ENCODE results near the gene ATP5MC2. TPM values are rescaled to one million over a fixed set of nuclear protein-coding genes. Genes with fewer than 3 reads are reported as not detected.

Gene ATP5MC2
- total RNA-seq, 4 donors from 2014 or later: 181 to 334 (median 259) TPM

DNA sequence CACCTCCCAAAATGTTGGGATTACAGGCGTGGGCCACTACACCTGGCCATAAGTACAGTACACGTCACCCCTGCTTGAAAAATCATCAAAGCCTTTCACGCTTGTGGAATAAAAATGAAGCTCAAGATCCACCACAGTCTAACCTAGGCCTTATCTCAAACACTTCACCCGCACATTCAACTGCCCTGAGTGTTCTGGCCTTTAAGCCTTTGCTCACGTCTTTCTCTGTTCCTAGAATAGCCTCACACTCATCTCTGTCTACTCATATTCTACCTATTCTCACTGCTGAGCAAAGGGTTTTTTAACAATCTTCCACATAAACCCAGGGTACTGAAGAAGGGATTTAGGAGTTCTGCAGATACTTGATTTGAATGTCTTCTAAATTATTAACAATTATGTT lies 41.4 kb upstream of the ATP5MC2 start:
- no peaks in the 10 kb centered on the region for H3K4me1 ChIP-seq
- no peak overlapping the region for H3K27ac ChIP-seq
- H3K4me3 ChIP-seq (replicated peaks in 1 of 3): no peak overlapping the region
- WGBS, 2 donors: 90 to 94% methylated on average over 5 of the region's 5 CpGs
- TF ChIP-seq, protein P1, sequence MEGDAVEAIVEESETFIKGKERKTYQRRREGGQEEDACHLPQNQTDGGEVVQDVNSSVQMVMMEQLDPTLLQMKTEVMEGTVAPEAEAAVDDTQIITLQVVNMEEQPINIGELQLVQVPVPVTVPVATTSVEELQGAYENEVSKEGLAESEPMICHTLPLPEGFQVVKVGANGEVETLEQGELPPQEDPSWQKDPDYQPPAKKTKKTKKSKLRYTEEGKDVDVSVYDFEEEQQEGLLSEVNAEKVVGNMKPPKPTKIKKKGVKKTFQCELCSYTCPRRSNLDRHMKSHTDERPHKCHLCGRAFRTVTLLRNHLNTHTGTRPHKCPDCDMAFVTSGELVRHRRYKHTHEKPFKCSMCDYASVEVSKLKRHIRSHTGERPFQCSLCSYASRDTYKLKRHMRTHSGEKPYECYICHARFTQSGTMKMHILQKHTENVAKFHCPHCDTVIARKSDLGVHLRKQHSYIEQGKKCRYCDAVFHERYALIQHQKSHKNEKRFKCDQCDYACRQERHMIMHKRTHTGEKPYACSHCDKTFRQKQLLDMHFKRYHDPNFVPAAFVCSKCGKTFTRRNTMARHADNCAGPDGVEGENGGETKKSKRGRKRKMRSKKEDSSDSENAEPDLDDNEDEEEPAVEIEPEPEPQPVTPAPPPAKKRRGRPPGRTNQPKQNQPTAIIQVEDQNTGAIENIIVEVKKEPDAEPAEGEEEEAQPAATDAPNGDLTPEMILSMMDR (IDR thresholded peaks at IDR 0.05): no peak
- TF ChIP-seq POLR2A (IDR thresholded peaks at IDR 0.05): no peak
- no peak for DNase-seq
- no peaks in the 10 kb centered on the region for H3K27me3 ChIP-seq
- peaks cover 59 to 70% of the 10 kb centered on the region in 2 donors for H3K36me3 ChIP-seq
- H3K9me3 ChIP-seq: no peaks in the 10 kb centered on the region
- intact Hi-C loops (cut with DNase I): no loop called here

DNA sequence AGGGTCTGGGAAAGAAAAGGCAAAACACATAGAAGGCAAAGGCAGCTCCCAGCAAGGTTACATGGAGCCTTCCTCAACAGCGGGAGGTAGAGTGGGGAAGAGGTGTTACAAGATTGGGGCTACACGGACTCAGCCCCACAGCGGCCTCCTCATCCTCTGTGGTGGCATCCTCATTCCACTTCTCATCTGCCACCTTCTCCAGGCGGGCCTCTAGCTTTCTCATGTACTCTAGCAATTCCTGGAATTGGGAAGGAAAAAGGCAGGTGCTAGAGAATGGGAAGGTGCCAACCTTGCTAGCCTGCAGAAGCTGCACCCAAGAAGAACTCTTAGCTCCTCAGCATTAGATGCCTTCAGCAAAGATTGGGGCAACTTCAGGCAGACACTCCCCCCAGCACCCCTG lies 38.1 kb upstream of the ATP5MC2 start:
- DNase-seq: no peak
- Histone ChIP-seq H3K27ac (no peak overlapping the region), H3K9me3 (no peaks in the 10 kb centered on the region), H3K27me3 (no peaks in the 10 kb centered on the region), H3K36me3 (peaks cover 39% of the 10 kb centered on the region in 2 donors), H3K4me3 (replicated peaks in 1 of 3) (no peak overlapping the region), H3K4me1 (no peaks in the 10 kb centered on the region)
- intact Hi-C loops (cut with DNase I): no loop called here
- 90 to 91% methylated on average over 4 of the region's 4 CpGs for WGBS, 2 donors
- TF ChIP-seq, protein P1 (IDR thresholded peaks at IDR 0.05): no peak
- no peak for TF ChIP-seq POLR2A (IDR thresholded peaks at IDR 0.05)

DNA sequence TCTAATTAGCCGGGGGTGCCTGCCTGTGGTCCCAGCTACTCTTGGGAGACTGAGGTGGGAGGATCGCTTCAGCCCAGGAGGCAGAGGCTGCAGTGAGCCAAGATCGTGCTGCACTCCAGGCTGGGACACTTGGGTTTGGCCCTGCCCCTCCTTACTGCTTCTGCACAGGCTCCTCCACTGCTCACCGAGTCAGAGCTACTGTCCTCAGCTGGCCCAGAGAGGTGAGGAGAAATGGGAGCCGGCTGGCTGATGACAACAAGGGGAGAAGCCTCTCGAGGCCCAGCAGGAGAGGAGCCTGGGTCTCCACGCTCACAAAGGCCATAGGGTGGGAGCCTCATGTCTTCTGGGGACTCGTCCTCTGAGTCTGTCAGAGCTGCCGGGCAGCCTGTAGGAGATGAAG lies 37.6 kb upstream of the ATP5MC2 start:
- H3K9me3 ChIP-seq: no peaks in the 10 kb centered on the region
- DNase-seq: no peak
- WGBS, 2 donors: 90 to 93% methylated on average over 9 of the region's 9 CpGs
- no peaks in the 10 kb centered on the region for H3K27me3 ChIP-seq
- intact Hi-C loops (cut with DNase I): no loop called here
- H3K4me1 ChIP-seq: no peaks in the 10 kb centered on the region
- no peak overlapping the region for H3K4me3 ChIP-seq (replicated peaks in 1 of 3)
- no peak for TF ChIP-seq POLR2A (IDR thresholded peaks at IDR 0.05)
- TF ChIP-seq, protein P1 (IDR thresholded peaks at IDR 0.05): no peak
- no peak overlapping the region for H3K27ac ChIP-seq
- peaks cover 36 to 39% of the 10 kb centered on the region in 2 donors for H3K36me3 ChIP-seq

DNA sequence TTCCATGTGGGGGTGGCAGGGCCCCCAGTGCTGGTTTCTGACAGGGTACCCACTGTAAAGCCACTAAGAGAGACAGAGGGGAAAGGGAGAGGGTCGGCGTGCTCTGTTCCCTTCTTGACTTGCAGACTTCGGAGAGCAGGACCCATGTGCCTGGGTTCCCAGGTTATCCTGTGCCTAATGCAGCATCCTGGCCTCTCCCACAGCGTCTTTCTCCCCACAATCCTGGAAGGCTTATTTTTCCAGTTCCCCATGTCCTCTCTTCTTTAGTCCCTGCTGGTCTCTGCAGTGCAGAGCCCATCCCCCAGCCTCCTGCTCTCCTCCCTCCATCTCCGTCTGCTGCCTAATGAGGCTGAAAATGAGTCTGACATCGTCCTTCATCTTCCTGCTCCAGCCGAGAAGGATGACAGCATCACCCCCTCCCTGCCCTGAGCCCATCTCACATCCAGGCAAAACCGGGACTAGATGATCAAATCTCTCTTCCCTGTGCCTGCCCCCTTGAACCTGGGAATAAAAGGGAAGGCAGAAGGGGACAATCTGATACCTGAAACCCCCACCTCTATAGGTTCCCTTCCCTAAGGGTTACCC lies 36.3 kb upstream of the ATP5MC2 start:
- no peaks in the 10 kb centered on the region for H3K4me1 ChIP-seq
- no peak for DNase-seq
- no peak overlapping the region for H3K4me3 ChIP-seq (replicated peaks in 1 of 3)
- WGBS, 2 donors: 84 to 86% methylated on average over 8 of the region's 8 CpGs
- no peak overlapping the region for H3K27ac ChIP-seq
- no peaks in the 10 kb centered on the region for H3K27me3 ChIP-seq
- no peaks in the 10 kb centered on the region for H3K9me3 ChIP-seq
- H3K36me3 ChIP-seq: peaks cover 36 to 39% of the 10 kb centered on the region in 2 donors
- intact Hi-C loops (cut with DNase I): no loop called here
- TF ChIP-seq POLR2A (IDR thresholded peaks at IDR 0.05): no peak
- TF ChIP-seq, protein P1 (IDR thresholded peaks at IDR 0.05): no peak

DNA sequence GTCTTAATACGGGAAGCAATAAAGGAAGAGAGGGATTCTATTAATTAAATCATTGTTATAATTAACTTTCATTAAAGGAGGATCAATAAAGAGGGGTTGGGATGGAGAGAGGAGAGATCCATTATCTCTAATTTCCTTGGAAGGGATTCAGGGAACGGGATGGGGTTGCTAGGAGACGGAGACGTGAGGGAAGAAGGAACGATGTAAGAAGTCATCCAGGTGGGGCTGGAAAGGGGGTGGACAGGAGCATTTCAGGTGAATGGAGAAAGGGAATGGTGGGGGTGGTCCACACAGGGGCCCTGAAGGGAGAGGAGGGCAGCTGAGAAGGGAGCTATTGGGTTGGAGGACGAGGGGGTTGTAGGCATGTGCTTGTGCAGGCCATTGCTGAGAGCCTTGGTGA lies 34.2 kb upstream of the ATP5MC2 start:
- H3K27me3 ChIP-seq: no peaks in the 10 kb centered on the region
- no peaks in the 10 kb centered on the region for H3K4me1 ChIP-seq
- no peak overlapping the region for H3K27ac ChIP-seq
- peaks cover 24 to 25% of the 10 kb centered on the region in 2 donors for H3K36me3 ChIP-seq
- H3K4me3 ChIP-seq (replicated peaks in 1 of 3): no peak overlapping the region
- TF ChIP-seq, protein P1 (IDR thresholded peaks at IDR 0.05): no peak
- TF ChIP-seq POLR2A (IDR thresholded peaks at IDR 0.05): no peak
- 43 to 59% methylated on average over 6 of the region's 6 CpGs for WGBS, 2 donors
- no peak for DNase-seq
- no peaks in the 10 kb centered on the region for H3K9me3 ChIP-seq
- intact Hi-C loops (cut with DNase I): no loop called here

Data from thyroid gland (tissue), 4 donors.